UCSD-AML1 (cell line): ENCODE measurements around the gene CRY1.

Experiments used
- DNase-seq: peaks from one replicate; lab custom pipeline; 2025; ENCODE audit not compliant: unreplicated experiment; lab: John Stamatoyannopoulos, UW

CRY1 gene

DNA sequence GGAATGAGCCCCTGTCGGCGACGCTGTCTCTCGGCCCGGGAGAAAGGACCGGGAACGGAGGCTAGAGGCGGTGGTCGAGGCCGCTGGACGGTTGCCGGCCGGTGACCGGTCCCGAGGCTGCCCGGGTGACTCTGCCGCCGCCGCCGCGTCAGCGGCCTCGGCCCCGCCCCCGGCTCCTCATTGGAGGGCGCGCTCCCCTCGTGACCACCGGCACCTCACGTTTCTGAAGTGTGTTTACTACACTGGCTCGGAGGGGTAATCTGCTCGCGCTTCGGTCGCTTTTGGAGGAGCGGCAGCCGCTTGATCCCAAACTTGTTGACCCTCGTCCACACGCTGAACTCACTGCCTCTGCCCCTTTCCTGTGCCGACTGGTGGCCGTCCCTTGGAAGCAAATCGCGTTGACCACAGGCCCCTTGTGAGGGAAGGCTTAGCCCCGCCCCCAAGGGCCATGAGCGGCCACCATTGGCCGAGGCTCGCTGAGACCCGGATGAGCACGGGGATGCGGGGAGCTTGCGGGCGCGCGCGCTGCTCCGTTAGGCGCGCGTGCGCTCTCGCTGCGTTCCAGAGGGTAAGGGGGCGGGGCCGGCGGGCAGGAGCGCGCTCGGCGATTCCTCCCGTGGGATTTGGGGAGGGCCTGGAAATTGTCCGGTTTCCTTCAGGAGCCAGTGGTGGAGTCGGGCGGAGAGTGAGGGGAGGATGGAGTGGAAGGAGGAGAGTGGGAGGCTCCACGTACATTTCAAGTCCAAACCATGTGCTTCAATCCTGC lies at the start of gene CRY1:
Gene CRY1 (minus strand): TSS at position 133 of the 766 bp plus-strand sequence. CDS start 588 bp downstream, outside the sequence.
- DNase-seq, result peak; percentile 95

DNA sequence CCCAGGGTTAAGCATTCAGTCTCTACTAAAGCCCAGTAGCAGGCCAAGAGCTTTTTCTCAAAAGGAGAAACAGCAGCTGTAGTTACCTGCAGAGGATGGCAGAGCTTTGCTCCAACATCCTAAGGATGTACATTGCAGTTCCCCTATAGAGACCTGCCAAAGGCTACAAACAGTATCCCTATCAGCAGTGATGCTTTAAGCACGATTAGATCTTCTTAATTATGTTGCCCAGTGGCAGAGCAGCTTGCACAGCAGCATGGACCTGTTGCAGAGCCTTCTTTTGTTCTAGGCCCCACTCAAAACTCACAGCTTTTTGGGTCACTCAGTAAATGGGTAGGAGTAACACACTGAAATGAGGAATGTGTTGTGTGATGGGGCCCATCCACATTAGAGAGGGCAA lies 46.4 kb upstream of the CRY1 start:
- no peak for DNase-seq

DNA sequence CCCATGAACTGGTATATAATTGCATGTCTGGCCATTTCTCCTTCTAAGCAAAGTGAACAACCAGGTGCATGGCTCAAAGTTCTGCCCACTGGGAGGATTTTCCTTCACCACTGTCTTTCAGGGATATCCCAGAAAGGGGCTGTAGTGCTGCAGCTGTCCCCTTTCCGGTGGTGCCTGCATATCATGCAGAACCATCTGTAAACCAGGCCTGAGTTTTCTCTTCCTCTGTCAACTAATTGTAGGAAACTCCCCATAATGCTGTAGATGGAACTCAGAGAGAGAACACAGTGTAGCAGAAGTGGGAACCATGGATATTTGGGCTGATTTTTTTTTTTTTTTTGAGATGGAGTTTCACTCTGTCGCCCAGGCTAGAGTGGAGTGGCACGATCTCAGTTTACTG lies 45.6 kb upstream of the CRY1 start:
- DNase-seq, result no peak

DNA sequence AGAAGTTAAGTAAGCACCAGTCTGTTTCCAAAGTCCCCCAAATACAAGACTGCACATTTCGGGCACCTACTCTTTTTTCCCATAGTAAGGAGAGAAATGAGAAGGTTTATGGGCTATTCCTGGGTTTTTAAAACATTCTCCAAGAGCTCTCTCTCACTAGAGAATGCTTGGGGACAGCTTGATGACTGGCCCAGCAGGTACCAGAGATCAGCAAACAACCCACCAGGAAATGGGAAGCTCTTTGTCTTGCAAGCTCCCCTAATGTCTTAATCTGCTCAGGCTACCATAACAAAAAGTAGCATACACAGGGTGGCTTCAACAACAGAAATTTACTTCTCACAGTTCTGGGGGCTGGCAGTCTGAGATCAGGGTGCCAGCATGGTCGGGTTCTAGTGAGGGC lies 41.8 kb upstream of the CRY1 start:
- DNase-seq, result no peak

DNA sequence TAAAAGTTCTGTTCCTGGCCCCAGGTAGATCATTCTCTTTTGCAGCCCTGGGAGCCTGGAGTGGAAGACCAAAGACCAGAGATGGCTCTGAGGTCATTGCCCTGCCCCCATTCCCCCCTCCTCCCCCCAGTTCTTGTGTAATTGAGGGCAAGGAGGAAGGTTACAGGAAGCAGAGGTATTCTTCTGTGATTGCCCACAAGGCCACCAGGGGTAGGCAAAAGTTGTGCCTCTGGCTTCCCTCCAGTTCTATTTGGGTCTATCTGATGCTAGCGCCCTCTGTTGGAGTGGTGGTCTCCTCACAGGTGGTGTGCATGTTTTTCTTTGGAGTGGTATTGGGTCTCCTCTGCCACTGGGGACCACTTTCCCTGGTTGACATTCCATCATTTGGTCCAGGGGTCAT lies 41.2 kb upstream of the CRY1 start:
- no peak for DNase-seq

DNA sequence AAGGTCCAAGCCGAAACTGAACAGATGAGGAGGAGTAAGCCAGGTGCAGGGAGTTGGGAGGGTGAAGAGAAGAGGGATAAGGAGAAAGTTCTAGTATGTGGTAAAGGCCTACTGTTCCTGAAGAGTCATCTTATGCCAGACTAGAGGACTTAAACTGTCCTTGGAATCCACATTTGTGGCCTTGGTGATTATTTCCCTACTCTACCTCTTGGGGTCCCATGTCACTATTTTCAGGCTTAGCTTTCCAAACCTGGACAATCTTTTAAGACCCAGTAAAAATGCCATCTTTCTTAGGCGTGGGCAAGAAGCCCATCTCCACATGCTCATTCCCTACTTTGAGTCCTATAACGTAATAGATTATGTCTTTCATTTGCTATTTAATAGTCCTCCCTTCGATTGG lies 40.1 kb upstream of the CRY1 start:
- no peak for DNase-seq

DNA sequence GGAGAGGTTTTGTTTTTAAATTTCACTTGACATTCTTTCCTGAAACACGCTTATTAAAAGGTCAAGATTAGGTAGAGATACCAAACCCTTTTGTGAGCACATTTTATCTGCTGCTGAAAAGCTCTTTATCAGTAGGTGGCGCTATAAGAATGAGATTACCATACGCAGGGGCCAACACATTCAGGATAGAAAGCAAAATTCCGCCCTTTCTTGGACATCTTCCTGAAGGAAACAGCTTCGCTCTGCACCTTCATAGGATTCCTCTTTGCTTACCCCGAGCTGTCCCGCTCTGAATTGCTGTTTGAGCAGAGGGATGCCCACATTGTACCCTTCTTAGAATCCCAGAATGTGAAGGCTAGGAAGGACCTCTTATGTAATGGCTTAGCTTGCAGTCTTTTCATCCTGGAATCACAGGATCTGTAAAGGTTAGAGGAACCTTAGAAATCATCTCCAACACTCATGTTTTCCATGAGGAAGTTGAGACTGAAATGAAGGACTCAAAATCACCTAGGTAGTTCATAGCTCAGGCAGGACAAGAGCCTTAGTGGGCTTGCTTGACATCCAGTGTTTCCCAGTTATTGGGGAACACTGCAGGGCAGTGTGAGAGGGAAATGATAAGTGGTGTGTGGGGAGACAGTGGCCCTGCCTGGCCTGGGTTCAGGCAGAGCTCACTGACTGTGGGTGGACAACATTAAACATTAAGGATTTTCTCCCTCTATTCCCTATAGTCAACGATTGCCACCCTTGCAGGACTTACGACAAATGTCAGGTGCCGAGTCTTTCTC lies 38.7 kb upstream of the CRY1 start:
- DNase-seq, result peak; percentile 21

DNA sequence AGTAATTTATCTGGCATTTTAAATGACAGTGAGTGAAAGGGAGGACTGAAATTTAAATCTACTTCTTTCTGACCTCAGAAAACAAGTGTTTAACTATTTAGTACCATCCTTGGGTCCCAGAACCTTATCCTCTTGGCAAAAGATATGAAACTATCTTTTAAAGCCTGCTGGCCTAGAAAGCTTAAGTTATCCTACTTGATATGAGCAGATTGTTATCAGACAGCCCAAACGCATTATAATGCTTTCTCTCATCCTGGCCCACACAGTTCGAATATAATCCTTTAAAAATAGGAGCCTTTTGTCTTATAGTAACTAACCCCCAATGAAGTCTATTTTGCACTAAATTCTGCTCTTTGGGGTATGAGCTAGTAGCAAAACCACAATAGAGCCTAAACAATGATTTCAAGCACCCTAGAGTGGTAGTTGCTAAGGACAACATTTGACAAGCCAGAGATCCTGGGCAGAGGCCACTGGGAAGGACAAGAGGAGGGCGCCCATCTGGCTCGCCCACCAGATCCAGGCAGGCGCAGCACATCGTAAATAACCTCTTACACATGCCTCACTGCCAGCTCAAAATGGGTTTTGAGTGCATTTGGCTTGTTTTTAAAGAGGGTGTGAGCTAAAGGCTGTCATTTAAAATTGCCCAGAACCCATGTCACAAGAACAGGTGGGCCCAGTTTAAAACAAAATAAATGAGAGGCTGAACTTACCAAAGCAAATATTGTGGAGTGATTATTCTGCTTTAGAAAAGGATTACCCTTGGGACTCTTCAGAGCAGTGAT lies 37.7 kb upstream of the CRY1 start:
- DNase-seq, result no peak

DNA sequence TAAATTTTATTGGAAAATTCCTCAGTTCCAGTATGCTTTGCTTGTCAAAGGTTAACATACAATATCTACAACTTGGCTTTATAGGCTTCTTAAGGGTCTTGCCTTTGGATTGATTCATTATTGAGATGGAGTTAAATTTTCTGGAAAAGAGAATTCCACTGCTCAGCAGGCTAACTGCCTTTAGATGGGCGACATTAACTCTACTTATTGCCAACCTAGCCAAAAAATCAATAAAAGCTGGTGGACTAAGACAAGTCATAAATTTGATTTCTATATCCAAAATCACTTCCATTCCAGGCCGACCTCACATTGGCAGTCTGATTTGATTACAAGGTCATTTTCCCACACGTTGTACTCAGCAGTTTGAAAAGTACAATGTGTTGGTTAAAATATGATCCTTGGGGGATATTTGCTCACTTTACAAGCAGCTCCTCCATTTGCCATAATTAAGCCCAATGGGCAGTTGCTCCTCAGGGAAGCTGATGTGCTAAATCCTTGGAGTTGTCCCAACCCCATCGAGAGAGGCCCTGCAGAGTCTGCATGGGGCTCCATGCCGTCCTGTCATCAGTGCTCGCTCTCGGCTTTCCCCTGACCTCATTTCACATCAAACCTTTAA lies 36.1 kb upstream of the CRY1 start:
- no peak for DNase-seq

DNA sequence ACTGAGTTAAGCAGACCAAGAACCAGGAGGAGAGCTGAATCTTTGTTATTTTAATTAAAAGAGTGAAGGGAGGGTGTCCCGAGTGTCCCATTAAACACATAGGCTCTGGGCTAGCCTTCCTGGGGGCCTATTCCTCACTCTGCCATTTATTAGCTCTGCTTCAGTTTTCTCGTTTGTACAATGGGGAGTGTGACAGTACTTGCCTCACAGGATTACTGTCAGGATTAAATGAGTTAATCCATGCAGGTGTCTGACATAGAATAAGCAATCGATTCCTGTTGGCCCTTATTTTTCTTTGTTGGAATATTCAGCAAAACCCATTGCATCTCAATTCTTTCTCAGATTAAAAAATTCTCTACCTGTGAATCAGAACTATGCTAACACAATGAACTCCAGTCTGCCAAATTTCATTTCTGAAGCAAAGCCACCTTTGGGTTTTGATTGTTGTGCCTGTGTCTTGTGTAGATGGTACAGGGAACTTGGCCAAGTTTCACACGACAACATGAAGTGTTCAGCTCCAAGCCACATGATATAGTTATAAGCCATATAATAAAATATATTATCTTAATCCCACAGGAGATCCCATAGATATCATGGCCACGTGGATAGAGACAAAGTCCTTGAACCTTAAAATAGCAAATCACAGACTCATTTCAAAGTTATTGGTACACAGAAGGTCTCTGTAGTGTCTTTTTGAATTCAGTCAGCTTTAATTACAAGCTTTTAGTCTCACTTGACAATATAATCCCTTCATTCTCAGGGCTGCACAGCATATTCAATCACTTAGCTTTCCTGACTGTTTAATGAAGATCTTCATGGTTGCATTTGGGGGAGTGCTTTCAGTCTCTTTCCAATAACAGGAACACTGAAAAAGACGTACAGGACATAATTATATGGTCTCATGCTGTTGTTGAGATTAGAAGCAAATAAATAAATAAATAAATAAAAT lies 34.4 kb upstream of the CRY1 start:
- no peak for DNase-seq

DNA sequence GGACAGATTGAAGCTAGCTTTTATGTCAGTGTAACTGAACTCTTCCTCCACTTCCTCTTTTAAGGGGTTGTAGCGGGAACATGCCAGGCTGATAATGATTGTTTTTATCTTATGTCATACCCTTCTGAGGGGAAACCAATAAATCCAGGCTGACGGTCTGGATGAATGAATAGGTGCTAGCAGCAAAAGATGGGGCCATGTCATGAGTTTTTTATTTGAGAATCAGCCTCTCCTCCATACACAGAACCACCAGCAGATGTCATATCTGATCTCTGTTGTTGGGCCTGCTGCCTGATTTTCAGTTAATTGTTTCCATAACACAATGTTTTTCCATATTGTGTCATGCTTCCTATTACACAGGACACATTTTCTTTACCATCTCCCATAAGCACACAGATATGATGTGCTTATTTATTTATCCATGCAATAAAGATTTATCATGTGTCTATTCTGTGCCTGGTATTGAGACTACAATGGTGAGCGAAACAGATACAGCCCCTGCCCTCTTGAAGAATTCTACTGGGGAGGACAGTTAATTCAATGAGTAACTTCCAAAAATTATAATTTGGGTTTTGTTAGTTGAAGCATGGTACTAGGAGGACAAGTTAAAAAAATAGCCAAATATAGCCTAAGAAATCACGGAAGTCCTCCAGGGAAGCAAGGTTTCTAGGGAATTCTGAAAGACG lies 33.6 kb upstream of the CRY1 start:
- DNase-seq, result no peak

DNA sequence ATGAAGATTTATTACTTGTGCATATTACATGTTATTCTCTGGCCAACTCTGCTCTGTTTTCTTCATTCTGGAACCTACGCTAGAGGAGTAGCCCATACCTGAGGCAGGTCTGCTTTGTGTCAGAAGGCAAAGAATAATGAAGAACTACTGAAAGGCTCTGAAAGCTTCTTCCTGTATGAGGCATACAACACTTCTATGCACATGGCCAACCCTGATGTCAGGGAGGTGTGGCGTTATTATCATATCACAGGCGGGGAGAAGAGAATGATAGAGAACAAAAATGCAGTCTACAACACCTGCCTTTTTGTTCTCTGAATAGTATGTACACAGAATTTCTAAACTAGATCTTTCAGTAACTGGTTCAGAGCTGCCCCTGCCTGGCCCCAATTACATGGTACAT lies 32.5 kb upstream of the CRY1 start:
- no peak for DNase-seq

DNA sequence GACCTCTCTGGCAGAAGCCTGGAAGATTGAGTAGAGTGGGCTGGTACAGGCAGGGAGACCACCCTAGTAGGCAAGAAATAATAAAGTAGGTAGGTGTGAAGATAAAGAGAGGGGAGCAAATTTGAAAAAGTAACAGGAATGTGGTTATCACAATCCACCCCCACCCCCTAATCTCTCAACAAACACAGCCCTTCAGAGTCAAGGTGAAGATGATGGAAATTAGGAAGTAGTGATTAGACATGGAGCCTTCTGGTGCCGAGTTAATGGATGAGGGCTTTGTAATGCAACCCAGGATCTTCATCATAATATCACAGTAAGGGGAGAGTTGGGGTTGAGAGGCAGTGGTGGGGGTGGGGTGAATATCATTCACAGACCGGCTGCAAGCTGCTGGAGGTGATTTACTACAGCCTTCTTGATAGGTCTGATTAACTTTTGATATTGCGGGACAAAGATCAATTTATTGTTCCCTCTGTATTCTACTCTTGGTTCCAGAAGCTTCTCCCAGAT lies 29.2 kb upstream of the CRY1 start:
- DNase-seq, result no peak

DNA sequence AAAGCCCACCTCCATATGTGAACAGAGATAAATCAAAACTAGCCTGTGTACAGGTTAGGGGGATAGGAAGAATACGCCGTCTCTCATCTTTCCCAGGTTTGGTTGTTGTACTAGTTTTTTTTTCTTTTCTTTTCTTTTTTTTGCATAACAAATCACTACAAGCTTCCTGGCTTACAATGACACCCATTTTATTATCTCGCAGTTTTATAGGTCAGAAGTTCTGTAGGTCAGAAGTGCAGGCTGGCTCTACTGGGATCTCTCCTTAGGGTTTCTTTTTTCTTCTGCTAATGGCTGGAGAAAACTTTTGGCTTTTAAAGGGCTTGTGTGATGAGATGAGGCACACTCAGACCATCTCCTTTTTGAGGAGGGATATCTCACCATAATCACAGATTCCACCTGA lies 25.7 kb upstream of the CRY1 start:
- no peak for DNase-seq

DNA sequence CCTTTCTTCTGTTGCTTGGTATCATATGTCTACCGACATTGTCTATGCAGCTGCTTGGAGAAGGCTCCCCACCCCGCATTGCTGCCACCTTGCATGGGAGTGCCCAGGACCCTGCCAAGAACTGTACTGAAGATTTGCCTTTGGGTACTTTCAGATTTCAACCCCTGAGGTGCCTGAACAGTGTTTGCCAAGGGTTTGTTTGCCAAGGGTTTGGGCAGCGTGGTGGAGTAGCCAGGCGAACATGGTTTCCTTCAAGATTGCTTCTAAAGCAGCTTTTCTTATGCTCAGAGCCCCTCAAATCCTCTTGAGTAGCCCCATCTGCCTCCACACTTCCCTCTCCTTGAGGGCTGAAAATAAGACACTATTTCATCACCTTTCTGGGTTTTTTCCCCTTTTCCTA lies 25.3 kb upstream of the CRY1 start:
- no peak for DNase-seq

DNA sequence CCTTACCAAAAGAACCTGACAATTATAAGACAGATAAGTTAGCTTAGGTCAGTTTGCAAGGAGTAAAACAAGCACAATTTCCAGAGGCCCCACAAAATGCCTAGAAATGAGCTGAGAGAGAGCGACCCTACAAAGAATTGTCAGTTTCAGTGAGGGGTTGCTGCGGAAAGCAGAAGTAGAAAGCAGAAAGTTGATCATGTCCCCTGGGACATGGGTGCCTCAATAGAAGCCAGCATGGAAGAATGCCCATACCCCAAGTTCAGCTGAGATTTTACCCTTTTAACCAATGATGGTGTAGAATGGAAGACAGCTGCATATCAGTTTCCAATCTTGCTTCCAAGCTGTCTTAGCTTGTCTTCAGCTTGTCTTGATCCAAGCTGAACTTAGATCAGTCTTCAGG lies 21.8 kb upstream of the CRY1 start:
- no peak for DNase-seq

DNA sequence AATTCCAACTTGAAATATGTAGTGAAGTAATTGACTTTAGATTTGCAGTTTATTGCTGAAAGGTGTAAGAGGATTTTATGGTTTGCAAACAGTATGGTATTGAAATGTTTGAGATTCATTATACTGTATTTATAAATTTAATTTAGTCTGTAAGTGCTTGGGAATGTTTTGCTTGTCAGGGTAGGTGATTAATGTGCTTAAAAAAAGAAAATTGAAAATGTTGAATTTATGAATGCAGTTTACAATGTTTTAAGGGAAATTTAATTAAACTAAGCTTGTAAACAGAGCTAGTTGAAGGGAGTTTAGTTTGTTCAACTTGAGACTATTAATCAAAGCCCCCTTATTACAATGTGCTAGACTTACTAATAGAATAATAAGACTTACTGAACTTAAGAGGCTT lies 18.0 kb upstream of the CRY1 start:
- no peak for DNase-seq

DNA sequence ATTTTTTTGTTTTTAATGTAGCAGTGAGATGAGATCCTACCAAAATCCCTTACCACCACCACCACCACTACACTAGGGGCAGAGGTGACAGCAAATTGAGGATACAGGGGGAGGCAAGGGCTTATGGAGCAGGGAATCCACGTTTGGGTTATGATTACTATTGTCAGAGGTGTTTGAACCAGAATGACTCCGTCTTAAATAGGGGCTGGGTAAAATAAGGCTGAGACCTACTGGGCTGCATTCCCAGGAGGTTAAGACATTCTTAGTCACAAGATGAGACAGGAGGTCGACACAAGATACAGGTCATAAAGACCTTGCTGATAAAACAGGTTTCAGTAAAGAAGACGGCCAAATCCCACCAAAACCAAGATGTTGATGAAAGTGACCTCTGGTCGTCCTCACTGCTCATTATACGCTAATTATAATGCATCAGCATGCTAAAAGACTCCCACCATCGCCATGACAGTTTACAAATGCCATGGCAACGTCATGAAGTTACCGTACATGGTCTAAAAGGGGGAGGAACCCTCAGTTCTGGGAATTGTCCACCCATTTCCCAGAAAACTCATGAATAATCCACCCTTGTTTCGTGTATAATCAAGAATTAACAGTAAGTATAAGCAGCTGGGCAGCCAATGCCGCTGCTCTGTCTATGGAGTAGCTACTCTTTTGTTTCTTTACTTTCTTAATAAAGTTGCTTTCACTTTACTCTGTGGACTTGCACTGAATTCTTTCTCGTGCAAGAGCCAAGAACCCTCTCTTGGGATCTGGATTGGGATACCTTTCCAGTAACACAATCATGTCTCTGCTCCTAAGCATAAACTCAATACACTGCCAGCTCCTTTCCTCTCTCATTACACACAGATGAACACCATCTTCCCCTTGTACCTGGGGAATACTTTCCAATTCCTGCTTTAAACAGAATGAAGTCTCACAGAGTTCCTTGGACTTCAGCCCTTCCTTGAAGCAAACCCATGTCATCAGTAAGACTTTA lies 16.7 kb upstream of the CRY1 start:
- DNase-seq, result no peak
